Esophagus squamous epithelium (tissue), 5 donors: ENCODE results near the gene SLC25A51. TPM values are rescaled to one million over a fixed set of nuclear protein-coding genes. Genes with fewer than 3 reads are reported as not detected.
"Not testable (repeated sequence)": the region's sequence is repeated elsewhere in the genome, so short reads cannot be mapped to it uniquely, and the experiment has no call there.

Experiments used
- DNase-seq: peaks from one replicate; lab custom pipeline; 2025; lab: John Stamatoyannopoulos, UW
- H3K27ac ChIP-seq, 4 donors: fragments of 200-600 bp; sonication (generic); one replicate each; pipeline ENCODE4 v1.5.1; 2016 to 2019; ENCODE audit warnings: mild to moderate bottlenecking in 1 of 4
- H3K27me3 ChIP-seq, 4 donors: fragments of 200-600 bp; sonication (generic); 1 replicate in 3 of 4; 2 replicates in 1 of 4; pipeline versions ENCODE4 v1.5.1 to v1.6.0; 2017 to 2021; ENCODE audit warnings: antibody characterized with exemption in 1 of 4
- H3K36me3 ChIP-seq, 3 donors: fragments of 200-600 bp; sonication (generic); one replicate each; pipeline ENCODE4 v1.5.1; 2016 to 2019
- H3K4me1 ChIP-seq, 3 donors: fragments of 200-600 bp; sonication (generic); one replicate each; pipeline ENCODE4 v1.5.1; 2017 to 2019
- H3K4me3 ChIP-seq, 4 donors: fragments of 200-600 bp; sonication (generic); 1 replicate in 3 of 4; 2 replicates in 1 of 4; pipeline ENCODE4 v1.5.1; 2016 to 2019; ENCODE audit warnings: mild to moderate bottlenecking in 2 of 4, moderate library complexity in 1 of 4
- H3K9me3 ChIP-seq, 3 donors: fragments of 200-600 bp; sonication (generic); one replicate each; pipeline ENCODE4 v1.5.1; 2016 to 2019
- POLR2A ChIP-seq, 4 donors: fragments of 450-650 bp; IDR thresholded peaks; one replicate each; pipeline ENCODE4 v1.6.1; 2017; ENCODE audit warnings: antibody characterized with exemption in 4 of 4, mild to moderate bottlenecking in 4 of 4, moderate library complexity in 3 of 4
- WGBS, 2 donors: methylation state at CpG; one replicate each; pipeline ENCODE4 v1.1.5; 2018; 5-methylcytosine and 5-hydroxymethylcytosine counted together
- intact Hi-C: fragments of 100-400 bp; cut with DNase I; formaldehyde crosslinking; loops from one replicate; pipeline ENCODE4 v1.15.0; 2022
- total RNA-seq, 4 donors: library from RNA; depleted of rRNA; stranded (reverse); fragments of >200 nt; gene quantifications; one replicate each; pipeline ENCODE4 v1.1.0, GENCODE V29; 2016
- TF ChIP-seq, protein P1 (sequence below), 6 experiments: fragments of 450-650 bp in 4 of 6; fragments of 200-600 bp in 2 of 6; sonication (generic) in 2 of 6; IDR thresholded peaks; one replicate each; pipeline ENCODE4 v1.5.1; 2016 to 2019; ENCODE audit warnings: antibody characterized with exemption in 6 of 6, mild to moderate bottlenecking in 4 of 6, moderate library complexity in 4 of 6
- donor health status: DM: yes; HTN: yes; CAD: no.

The SLC25A51 gene
- total RNA-seq, 4 donors from 2014 or later = 18.2 to 30.3 (median 20.3) TPM

DNA sequence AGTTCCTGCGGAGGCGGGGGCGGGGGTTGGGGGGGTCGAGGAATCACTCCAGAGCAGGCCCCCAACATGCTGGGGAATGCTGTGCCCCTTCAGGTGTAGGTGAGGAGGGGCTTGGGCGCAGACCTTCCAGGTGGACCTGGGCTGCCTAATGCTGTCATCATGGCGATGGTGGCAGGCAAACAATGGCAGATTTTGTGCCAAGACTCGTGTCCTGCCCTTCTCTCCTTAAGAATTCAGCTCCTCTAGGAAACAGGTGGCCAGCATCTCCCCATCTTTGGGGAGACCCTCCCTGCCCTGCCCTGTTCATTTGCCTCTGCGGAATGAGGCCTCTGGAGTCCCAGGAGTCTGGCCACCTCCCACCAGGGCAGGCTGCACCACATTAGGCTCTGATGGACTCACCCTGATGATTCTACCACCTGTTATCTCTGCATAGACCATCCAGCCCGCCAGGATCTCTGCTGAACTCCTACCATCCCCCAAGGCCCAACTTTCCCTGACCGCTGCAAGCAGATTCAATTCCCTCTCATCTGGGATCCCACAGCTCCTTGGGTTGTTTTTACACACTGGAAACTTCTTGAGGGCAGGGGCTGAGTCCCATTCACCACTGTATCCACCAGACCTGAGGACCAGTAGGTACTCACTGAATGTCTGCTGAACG lies 10.9 kb upstream of the SLC25A51 start:
- DNase-seq = no peak
- Histone ChIP-seq H3K9me3 (no peaks in the 10 kb centered on the region), H3K4me3 (no peak overlapping the region), H3K4me1 (peaks cover 0 to 55% (median 9%) of the 10 kb centered on the region in 3 donors), H3K27me3 (no peaks in the 10 kb centered on the region), H3K27ac (no peak overlapping the region), H3K36me3 (peaks cover 0 to 45% (median 0%) of the 10 kb centered on the region in 3 donors)
- TF ChIP-seq, protein P1, sequence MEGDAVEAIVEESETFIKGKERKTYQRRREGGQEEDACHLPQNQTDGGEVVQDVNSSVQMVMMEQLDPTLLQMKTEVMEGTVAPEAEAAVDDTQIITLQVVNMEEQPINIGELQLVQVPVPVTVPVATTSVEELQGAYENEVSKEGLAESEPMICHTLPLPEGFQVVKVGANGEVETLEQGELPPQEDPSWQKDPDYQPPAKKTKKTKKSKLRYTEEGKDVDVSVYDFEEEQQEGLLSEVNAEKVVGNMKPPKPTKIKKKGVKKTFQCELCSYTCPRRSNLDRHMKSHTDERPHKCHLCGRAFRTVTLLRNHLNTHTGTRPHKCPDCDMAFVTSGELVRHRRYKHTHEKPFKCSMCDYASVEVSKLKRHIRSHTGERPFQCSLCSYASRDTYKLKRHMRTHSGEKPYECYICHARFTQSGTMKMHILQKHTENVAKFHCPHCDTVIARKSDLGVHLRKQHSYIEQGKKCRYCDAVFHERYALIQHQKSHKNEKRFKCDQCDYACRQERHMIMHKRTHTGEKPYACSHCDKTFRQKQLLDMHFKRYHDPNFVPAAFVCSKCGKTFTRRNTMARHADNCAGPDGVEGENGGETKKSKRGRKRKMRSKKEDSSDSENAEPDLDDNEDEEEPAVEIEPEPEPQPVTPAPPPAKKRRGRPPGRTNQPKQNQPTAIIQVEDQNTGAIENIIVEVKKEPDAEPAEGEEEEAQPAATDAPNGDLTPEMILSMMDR (IDR thresholded peaks at IDR 0.05) = no peak
- no peak for TF ChIP-seq POLR2A (IDR thresholded peaks at IDR 0.05)
- WGBS, 2 donors = 72 to 85% methylated on average over 5 of the region's 11 CpGs
- intact Hi-C loops = loop anchor here (5.0 kb wide), 2 partner anchors 162 to 447 kb away; no protein-coding TSS in a partner anchor

DNA sequence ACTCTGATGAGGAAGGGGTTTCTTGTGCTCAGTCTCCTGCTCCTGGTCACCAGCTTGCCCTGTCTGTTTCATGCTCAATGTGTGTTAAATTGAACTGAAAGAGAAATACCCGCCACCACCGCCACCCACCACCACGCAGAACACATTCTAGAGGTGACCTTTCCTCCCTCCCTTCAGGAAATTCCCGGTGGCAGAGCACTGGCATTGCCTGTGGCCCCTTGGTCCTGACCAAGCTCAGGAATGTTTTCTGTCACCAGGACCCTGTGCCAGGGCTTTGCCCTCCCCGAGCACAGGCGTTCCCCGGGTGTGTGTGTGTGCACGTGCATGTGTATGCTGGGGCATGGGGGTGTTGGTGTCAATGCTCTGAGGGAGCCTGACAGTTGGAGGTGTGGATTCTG lies 10.2 kb upstream of the SLC25A51 start:
- H3K27ac ChIP-seq = no peak overlapping the region
- H3K36me3 ChIP-seq = peaks cover 0 to 39% (median 0%) of the 10 kb centered on the region in 3 donors
- H3K4me3 ChIP-seq = no peak overlapping the region
- no peaks in the 10 kb centered on the region for H3K27me3 ChIP-seq
- H3K4me1 ChIP-seq = peaks cover 0 to 48% (median 9%) of the 10 kb centered on the region in 3 donors
- intact Hi-C loops = no loop called here
- 36 to 62% methylated on average over 3 to 8 of the region's 8 CpGs for whole genome bisulfite sequencing, 2 donors
- no peaks in the 10 kb centered on the region for H3K9me3 ChIP-seq
- DNase-seq = no peak
- TF ChIP-seq POLR2A (IDR thresholded peaks at IDR 0.05) = no peak
- TF ChIP-seq, protein P1 (IDR thresholded peaks at IDR 0.05) = no peak

DNA sequence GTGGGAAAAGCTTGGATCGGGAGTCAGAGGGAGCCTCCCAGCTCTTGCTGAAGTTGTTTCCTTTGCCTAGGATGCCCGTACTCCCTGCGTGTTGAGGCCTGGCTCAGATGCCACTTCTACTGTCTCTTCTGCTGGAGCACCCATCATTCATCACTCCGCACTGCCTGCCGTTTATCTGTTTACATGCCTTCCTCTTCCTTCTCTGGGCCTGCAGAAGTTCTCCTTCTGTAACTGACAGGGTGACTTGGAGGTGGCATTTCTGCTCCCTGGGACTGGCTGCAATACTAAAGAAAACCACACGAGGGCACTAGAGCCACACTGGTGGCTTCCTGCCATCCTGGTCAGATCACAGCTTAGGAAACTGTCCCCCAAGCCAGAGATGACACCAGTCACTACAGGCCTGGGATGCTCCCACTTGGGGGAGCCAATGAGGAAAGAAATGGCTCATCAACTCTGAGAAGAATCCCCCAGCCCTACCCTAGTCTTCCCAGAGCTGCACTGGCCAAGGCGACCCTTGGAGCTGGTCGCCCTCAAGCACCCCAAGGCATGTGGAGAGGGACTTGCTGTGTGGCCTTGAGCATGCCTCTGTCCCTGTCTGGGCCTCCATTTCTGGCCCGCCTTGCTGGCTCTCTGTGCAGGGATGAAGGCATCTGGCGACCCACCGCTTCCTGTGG lies 9.7 kb upstream of the SLC25A51 start:
- no peaks in the 10 kb centered on the region for H3K27me3 ChIP-seq
- peaks cover 0 to 44% (median 9%) of the 10 kb centered on the region in 3 donors for H3K4me1 ChIP-seq
- no peak for DNase-seq
- 26 to 43% methylated on average over 8 to 10 of the region's 11 CpGs for WGBS, 2 donors
- H3K36me3 ChIP-seq = peaks cover 0 to 33% (median 0%) of the 10 kb centered on the region in 3 donors
- H3K27ac ChIP-seq = no peak overlapping the region
- no peaks in the 10 kb centered on the region for H3K9me3 ChIP-seq
- intact Hi-C loops = no loop called here
- no peak for TF ChIP-seq POLR2A (IDR thresholded peaks at IDR 0.05)
- TF ChIP-seq, protein P1 (IDR thresholded peaks at IDR 0.05) = peak; percentile 95 to 99 (median 97)
- no peak overlapping the region for H3K4me3 ChIP-seq

DNA sequence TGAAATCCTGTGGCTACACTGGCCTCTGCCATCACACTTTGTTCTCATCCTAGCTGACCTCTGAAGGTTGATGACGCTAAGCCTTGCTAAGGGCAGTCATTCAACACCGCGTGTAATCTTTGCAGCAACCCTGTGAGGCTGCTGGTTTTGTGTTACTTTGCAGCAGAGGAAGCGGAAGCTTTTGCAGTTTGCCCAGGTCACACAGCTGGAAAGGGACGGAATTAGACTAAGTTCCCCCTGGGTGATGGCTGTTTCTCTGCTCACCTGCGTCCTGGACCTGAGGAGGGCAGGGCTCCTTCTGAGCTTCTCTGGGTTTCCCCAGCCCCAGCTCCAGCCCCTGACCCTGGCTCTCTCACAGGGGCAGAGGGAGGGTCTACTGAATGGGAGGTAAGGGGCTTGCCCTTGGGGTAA lies 7.3 kb upstream of the SLC25A51 start:
- no peak for TF ChIP-seq POLR2A (IDR thresholded peaks at IDR 0.05)
- TF ChIP-seq, protein P1 (IDR thresholded peaks at IDR 0.05) = no peak
- Histone ChIP-seq H3K27me3 (no peaks in the 10 kb centered on the region), H3K27ac (no peak overlapping the region), H3K4me1 (peaks cover 0 to 26% (median 2%) of the 10 kb centered on the region in 3 donors), H3K4me3 (no peak overlapping the region), H3K36me3 (peaks cover 0 to 13% (median 0%) of the 10 kb centered on the region in 3 donors), H3K9me3 (no peaks in the 10 kb centered on the region)
- intact Hi-C loops = no loop called here
- WGBS, 2 donors = 73 to 100% methylated on average over 1 to 6 of the region's 6 CpGs
- DNase-seq = no peak

DNA sequence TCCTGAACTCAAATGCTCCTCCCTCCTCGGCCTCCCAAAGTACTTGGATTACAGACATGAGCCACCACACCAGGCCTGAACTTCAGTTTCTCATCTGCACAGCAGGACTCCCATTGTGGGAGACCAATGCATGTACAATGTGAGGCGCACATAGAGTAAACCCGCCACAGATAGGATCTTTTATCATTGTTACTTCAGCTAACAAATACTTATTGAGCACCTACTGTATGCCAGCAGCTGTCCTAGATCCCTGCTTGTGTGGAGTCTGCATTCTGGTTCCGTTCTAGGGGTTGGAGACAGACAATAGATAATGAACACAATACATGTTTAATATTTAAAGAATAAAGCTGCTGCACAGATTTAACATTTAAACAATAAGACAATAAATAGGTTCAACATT lies 6.3 kb upstream of the SLC25A51 start:
- intact Hi-C loops = no loop called here
- Histone ChIP-seq H3K36me3 (peaks cover 0 to 4% (median 0%) of the 10 kb centered on the region in 3 donors), H3K4me3 (no peak overlapping the region), H3K27ac (no peak overlapping the region), H3K27me3 (no peaks in the 10 kb centered on the region), H3K9me3 (no peaks in the 10 kb centered on the region), H3K4me1 (peaks cover 0 to 17% (median 0%) of the 10 kb centered on the region in 3 donors)
- 88 to 89% methylated on average over 4 of the region's 4 CpGs for WGBS, 2 donors
- DNase-seq = no peak
- TF ChIP-seq POLR2A (IDR thresholded peaks at IDR 0.05) = no peak
- TF ChIP-seq, protein P1 (IDR thresholded peaks at IDR 0.05) = no peak

DNA sequence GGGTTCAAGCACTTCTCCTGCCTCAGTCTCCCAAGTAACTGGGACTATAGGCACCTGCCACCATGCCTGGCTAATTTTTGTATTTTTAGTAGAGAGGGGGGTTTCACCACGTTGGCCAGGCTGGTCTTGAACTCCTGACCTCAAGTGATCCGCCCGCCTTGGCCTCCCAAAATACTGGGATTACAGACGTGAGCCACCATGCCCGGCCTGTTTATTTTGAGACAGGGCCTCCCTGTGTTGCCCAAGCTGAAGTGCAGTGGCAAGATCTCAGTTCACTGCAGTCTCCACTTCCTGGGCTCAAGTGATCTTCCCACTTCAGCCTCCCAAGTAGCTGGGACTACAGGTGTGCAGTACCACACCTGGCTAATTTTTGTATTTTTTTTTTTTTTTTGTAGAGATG lies 5.9 kb upstream of the SLC25A51 start:
- peaks cover 0 to 17% (median 3%) of the 10 kb centered on the region in 3 donors for H3K4me1 ChIP-seq
- 60 to 79% methylated on average over 2 to 5 of the region's 5 CpGs for WGBS, 2 donors
- not testable (repeated sequence) for H3K27me3 ChIP-seq, H3K9me3 ChIP-seq, DNase-seq, H3K27ac ChIP-seq, H3K4me3 ChIP-seq, H3K36me3 ChIP-seq
- intact Hi-C loops = loop anchor here (10.0 kb wide), 1 partner anchor 315 kb away; the partner anchor contains the start of gene TOMM5
